GM21723 (cell line): ENCODE measurements around the gene INHBE.
"Not testable (repeated sequence)": the region's sequence is repeated elsewhere in the genome, so short reads cannot be mapped to it uniquely, and the experiment has no call there.

Experiments
- ATAC-seq: cut with Tn5 transposase; IDR thresholded peaks from one replicate; pipeline ENCODE4 v1.9.1; 2021; ENCODE audit warnings: mild to moderate bottlenecking, moderate library complexity; ENCODE audit not compliant: unreplicated experiment

Gene INHBE

DNA sequence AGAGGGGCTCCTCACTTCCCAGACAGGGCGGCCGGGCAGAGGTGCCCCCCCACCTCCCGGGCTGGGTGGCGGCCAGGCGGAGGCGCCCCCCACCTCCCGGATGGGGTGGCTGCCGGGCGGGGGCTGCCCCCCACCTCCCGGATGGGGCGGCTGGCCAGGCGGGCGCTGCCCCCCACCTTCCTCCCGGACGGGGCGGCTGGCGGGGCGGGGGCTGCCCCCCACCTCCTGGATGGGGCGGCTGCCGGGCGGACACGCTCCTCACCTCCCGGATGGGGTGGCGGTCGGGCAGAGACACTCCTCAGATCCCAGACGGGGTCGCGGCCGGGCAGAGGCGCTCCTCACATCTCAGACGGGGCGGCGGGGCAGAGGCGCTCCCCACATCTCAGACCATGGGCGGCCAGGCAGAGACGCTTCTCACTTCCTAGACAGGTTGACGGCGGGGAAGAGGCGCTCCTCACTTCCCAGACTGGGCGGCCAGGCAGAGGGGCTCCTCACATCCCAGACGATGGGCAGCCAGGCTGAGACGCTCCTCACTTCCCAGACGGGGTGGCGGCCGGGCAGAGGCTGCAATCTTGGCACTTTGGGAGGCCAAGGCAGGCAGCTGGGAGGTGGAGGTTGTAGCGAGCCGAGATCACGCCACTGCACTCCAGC lies 40.1 kb downstream of the INHBE start:
- not testable (repeated sequence) for ATAC-seq

GRCh38 chr12:57496822-57497221 lies 41.7 kb downstream of the INHBE start:
- ATAC-seq = no peak

DNA sequence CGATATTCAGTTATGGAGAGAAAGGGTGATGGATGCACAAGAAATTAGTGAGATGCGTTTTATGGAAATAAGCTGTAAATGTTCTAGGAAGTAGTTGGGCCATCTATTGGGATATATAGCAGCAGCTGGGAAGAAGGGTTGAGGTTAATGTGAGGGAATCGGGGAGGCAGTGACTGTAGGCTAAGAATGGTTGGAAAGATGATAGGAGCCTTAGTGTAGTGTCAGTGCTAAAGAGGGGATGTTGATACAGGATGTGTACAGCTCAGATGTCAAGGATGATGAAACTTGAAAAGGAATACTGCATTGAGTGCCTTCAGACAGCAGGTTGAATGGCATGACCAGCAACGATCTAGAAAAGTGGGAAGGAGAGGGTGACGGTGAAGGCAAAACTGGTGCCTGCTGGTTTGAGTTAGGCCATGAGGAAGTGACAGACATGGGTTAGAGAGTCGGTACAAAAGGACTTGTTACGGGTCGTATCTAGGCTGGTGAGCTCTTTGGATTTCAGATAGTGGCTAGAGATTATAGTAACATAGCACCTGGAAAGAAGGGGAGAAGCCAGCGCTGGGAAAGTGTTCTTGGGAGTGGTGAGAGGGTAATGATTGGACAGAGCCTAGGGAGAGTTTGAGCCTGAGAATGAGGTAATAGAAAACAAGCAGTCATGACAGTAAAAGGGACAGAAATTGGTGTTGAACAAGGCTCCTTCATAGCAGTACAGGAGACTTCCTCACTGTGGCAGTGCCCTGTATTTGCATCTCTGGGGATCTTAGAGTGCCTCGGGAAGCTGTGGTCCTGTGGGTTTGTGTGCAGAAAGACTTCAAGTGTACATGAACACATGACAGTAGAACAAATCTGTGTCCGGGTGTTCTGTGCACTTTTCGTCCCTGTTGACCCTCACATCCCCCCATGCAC lies 42.4 kb downstream of the INHBE start:
- no peak for ATAC-seq

- no peak for ATAC-seq
Observed at GRCh38 chr12:57498132-57498502, 43.0 kb downstream of the INHBE start.

DNA sequence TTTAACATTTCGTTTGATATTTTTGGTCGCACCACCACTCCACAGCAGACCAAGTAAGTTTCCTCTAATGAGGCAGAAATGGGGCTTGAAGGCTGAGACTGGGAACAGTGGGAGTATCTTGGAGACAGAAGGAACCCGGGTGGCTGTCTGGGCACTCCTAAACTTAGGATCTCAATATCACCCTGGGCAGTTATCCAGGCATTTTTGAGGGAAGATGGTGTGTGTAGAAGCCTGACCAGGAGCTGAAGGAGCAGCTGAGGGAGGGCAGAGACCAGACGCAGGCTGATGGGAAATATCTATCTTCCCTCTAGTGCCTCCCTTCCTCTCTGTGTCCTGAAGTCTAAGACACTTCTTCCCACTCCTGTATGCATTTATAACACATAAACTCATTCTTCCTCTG lies 43.5 kb downstream of the INHBE start:
- no peak for ATAC-seq

GRCh38 chr12:57500213-57500612 lies 45.1 kb downstream of the INHBE start:
- ATAC-seq = no peak

DNA sequence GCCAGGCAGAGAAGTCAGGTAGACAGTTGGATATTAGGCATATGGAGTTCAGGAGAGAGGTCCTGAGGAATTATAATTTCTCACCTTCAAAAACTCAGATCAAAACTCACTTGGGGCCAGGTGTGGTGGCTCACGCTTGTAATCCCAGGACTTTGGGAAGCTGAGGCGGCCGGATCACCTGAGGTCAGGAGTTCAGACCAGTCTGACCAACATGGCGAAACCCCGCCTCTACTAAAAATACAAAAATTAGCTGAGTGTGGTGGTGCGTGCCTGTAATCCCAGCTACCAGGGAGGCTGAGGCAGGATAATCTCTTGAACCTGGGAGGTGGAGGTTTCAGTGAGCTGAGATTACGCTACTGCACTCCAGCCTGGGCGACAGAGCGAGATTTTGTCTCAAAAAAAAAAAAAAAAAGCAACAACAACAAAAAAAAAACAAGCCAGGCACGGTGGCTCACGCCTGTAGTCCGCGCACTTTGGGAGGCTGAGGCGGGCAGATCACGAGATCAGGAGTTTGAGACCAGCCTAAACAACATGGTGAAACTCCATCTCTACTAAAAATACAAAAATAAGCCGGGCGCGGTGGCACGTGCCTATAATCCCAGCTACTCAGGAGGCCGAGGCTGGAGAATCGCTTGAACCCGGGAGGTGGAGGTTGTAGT lies 47.3 kb downstream of the INHBE start:
- ATAC-seq = not testable (repeated sequence)

- ATAC-seq = not testable (repeated sequence)
Observed at GRCh38 chr12:57506541-57506940, 51.4 kb downstream of the INHBE start.
